ENCODE data around the gene DTX1.

The DTX1 gene

DNA sequence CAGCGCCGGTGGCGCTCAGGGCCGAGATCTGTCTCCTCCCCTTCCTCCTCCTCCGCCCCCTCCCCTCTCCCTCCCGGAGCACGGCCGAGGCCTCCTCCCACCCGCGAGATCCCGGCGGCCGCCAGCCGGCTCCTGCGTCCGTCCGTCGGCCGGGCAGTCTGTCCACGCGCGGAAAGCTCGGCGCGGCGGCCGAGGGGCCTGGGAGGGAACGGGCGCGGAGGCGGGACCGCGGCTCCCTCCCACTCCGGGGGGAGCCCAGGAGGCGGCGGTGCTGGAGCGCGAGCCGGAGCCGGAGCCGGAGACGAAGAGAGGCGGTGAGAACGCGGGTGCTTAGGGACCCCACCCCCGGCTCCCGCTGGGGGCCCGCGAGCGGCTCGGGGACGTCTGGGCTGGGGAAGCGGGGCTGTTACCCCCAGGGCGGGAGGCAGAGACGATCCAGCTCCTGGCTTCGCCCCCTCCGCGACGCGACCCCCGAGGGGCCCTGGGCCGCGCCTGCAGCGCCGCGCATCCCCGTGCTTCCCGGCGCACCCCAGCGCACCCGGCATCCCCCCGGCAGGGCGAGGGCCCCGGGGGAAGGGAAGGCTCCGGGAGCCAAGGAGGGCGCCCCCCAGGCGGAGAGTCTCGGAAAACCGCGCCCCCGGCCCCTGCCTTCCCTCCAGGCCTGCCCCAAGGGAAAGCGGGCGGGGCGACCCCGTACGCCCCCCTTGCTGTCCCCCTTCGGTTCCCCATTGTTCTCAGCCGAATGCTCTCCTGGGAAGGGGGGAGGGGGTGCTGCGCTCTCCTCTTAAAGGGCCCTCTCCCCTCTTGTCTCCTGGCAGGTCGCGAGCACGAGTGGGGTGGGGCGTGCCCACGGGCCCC, at the start of gene DTX1:
Gene DTX1 (plus strand): TSS at position 100 of the 858 bp plus-strand sequence. CDS start 1,463 bp downstream, outside the sequence.
- peak; percentile 68 for DNase-seq

DNA sequence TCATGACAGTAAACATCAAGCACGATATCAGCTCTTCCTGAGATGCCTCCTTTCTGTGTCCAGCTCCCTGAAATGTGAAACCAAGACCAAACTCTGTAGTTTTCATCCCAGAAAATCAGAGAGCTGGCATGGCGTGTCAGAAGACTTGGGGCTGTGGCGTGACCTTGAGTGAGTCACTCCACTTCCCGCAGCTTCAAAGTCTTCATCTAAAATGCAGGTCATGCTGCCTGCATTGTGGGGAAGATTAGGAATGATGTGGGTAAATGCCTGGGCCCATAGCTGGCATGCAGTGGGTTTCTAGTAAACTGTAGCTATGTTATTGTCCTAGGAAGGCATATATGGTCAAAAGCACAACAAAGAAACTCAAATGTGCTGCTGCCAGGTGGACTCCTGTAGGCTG, 49.4 kb upstream of the DTX1 start:
- no peak for DNase-seq

DNA sequence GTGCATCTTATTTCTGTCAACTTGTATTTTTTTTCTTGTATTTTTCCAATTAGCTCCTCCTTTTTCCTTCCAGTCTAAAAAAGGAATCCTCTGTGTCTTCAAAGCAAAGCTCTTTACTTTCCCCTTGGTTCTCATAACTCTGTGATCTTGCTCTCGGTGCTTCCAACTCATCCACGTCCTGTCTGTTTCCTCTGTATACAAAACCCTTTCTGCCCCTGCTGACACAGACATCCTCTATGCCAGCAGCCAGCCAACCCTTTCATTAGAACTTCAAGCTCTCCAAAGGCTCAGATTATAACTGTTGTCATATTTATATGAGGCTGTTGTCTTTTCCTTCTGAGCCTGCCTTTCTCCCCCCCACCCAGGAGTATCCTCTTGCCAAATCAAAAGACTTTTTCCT, 45.8 kb upstream of the DTX1 start:
- DNase-seq, result no peak

DNA sequence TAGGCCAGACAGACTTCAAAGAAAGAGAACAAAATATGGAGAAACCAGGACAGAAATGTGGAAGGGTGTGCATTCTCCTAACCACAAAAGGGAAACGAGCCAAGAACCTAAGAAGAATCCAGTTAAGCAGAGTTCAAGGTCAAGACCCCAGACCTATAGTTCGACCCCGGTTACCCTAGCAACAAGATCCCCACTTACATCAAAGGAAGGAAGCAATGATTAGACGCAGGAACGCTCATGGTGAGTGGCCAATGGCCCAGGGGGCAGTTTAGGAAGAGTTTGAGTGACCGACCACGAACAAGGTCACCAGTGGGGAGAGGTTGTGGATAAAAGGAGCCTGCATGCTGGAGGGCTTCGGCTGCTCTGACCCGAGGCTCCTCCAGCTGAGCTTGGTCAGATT, 42.0 kb upstream of the DTX1 start:
- DNase-seq, result no peak

DNA sequence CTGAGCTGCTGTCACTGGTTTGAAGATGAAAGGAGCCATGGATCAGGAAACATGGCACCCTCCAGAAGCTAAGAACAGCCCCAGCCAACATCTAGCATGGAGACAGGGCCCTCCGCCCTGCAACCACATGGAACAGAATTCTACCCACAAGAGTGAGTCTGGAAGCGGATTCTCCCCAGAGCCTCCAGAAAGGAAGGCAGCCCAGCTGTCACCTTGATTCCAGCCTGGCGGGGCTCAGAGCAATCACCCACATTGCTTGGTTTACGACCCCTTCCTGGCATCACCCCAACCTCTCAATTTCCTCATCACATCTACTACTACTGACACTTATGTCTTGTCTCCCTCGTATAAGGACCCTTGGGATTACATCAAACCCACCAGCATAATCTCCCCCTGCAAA, 39.7 kb upstream of the DTX1 start:
- DNase-seq, result no peak

DNA sequence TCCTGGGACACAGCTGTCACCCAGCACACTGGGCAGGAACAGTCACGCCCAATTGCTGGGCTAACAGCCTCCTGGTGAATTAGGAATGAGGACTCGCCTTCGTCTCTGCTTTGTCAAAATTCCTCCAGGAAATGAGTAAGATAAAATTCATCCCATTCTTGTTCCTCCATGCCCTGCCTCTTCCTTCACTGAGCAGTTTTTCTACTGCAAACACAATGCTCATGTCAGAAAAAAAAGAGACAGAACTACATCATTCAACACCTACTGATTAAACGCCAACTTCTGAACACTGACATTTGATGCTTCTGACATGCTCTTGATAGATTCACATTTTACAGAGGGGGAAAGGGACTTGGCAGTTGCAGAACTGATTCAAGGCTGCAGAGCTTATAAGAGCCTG, 37.5 kb upstream of the DTX1 start:
- DNase-seq, result no peak

DNA sequence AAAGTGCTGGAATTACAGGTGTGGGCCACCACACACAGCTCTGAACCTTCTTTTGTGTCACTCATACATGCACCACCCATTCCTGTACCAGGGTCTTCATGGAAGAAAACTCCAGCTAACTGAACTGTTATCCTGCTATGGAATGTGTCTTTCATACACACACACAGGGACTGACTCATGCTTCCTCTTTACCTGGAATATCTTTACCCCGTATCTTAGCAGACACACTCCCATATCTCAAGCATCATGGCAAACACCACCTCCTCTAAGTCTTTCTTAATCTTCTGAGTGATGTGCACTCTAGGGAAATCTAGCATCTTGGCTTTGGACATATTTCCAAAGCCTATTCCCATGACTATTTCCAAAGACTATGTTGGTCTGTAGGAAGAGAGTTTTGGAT, 35.0 kb upstream of the DTX1 start:
- DNase-seq, result no peak

DNA sequence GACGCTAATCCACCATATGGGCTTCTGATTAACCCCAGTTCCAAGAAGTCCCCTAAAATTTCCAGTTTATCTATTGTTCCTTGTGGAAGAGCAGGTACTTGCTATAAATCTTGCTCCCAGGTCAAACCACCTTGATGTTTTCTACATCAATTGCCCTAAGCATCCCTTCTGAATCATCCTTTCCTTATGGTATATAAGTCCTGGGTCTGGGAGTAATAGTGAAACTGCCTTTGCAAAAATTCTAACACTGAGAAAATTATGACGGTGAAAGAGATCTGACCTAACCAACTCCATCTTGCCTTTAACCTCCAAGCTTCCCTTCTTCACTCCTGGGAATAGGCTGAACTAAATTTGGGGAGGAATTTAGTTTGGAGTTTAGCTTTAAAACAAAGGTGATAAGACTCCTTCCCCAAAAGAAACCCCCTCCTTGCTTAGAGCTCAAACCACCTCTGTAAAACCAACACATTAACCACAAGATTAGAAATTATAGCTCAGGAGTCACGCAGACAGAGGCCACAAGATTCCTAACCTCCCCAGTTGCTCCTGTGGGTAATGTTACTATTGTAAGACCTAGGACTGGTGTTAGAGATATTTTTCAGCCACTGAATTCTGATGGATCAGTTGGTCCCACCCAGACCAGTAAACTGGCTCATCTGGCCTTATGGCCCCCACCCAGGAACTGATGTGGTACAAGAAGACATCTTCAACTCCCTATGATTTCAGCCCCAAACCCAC, 33.8 kb upstream of the DTX1 start:
- no peak for DNase-seq

DNA sequence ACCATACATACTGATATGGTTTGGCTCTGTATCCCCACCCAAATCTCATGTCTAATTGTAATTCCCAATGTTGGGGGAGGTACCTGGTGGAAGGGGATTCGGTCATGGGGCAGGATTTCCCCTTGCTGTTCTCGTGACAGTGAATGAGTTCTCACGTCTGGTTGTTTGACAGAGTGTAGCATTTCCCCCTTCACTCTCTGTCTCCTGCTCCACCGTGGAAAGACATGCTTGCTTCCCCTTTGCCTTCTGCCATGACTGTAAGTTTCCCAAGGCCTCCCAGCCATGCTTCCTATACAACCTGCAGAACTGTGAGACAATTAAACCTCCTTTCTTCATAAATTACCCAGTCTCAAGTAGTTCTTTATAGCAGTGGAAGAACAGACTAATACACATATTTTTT, 28.8 kb upstream of the DTX1 start:
- DNase-seq, result no peak

DNA sequence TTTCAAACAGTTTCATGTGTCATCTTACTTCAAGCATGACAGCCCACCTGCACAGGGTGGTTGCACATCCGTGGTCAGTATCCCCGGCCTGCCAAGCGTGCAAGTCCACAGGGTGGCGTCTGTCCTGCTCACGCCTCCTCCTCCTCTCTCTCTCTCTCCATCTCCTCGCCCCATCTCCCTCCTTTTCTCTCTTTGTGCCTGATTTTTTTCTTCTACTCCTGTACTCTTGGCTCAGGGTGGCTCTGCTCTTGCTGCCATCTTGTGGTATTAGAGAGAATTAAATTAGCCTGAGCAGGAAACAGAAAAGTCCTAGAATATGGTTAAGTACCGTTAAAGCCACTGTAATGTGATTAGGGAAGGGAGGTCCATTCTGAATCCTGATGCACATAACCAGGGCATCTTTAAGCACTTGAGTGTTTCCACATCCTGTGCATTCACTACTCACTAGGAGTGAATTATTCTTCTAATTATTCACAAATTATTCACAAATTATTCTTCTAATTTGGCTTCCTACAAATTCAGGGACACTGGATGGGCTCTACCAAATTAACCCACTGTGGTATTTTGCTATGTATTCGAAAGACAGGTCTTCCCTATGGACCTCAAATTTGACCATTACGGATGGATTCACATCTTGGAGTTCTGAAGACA, 25.5 kb upstream of the DTX1 start:
- peak; percentile 84 for DNase-seq

DNA sequence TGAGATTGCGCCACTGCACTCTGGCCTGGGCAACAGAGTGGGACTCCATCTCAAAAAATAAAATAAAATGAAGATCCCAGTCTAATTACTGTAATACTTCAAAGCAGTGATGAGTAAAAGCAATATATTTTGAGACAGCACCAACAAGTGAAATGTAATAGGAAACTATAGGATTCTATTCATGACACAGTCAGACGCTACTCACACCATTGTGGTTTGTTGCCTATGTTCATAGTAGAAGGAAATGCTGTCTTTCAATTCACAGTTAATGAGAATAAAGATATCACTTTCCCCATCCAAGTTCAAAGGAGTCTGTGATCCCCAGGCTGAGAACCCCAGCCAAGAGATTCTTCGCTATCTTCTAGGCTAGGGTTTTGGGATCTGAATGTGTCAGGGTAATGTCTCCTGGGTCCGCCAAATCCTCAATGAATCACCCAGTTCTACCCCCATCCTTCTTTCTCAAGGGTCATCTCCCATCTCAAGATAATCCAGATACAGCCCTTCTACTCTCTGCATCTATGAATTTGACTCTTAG, 16.6 kb upstream of the DTX1 start:
- no peak for DNase-seq

DNA sequence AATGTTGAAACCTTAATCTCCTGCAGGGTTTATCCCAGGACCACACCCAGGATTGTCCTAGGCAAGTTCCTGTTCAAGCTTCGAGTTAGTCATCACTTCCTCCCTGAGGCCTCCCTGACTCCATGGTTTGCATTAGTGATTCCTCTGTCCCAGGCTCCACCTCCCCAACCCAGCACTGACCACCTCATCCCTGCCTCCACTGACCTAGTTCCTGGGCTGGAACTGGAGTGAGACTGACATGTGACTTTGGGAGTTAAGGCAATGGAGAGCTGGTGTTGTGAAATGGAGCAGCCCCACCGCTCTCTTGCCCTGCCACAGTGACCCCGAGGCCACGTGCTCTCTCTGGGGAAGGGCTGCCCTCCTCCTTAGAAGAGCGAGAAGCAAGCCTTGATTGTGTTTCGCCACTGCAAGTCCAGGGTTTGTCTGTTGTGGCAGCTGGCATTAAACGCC, 15.8 kb upstream of the DTX1 start:
- DNase-seq, result no peak

DNA sequence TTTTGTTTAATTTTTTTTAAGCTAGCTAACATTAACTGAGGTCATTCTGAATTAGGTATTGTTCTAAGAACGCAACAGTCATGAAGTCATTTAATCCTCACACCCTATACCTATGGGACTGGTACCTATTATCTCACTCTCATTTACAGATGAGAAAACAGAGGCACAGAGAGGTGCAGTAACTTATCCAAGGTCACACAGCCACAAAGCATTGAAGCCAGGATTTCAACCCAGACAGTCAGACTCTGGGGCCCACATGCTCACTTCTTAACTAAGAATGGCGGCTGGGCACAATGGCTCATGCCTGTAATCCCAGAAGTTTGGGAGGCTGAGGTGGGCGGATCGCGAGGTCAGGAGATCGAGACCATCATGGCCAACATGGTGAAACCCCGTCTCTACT, 15.0 kb upstream of the DTX1 start:
- no peak for DNase-seq

DNA sequence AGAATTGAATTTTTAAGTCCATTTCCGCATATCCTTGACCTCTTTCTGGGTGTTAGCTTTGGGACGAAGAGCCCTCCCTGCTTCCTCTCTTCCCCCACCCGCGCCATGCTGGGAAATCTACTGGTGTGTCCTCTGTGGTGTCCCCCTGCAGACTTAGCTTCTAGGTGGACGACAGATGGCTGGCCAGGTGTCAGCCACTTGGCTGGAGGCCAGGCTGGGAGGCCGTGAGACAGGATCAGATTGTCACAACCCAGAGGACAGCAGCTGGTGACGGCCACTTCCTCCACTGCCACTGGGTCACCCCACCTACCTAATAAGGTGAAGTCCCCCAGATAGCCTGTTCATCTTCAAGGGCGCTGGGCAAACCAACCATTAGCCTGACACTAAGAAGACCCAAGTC, 13.3 kb upstream of the DTX1 start:
- DNase-seq, result no peak

DNA sequence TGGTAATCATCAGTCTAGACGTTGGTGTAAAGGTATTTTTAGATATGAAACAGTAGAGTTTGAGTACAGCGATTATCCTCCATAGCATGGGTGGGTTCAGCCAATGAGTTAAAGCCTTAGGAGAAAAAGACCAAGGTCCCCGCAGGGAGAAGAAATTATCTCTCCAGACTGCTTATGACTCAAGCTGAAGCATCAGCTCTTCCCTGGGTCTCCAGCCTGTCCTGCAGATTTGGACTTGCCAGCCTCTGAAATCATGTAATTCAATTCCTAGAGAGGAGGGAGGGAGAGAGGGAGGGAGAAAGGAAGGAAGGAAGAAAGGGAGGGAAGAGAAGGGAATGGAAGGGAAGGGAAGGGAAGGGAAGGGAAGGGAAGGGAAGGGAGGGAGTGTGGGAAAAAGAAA, 12.0 kb upstream of the DTX1 start:
- DNase-seq, result no peak

DNA sequence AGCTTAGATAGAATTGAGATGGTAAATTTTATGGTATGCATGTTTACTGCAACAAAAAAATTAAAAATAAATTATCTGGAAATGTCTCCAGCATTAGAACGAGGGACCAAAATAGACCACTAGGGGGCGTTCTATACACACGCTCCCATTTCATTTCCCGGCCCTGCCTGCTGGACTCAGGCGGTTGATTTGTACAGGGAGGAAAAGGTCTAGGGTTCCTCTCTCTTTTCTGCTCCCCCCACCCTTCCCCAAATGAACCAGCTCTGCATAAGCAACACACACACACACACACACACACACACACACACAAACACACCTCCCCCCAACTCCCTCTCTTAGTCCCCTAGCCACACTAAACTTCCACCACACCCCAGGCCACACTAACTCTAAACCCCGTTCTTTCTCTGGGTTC, 7.8 kb upstream of the DTX1 start:
- peak; percentile 89 for DNase-seq

DNA sequence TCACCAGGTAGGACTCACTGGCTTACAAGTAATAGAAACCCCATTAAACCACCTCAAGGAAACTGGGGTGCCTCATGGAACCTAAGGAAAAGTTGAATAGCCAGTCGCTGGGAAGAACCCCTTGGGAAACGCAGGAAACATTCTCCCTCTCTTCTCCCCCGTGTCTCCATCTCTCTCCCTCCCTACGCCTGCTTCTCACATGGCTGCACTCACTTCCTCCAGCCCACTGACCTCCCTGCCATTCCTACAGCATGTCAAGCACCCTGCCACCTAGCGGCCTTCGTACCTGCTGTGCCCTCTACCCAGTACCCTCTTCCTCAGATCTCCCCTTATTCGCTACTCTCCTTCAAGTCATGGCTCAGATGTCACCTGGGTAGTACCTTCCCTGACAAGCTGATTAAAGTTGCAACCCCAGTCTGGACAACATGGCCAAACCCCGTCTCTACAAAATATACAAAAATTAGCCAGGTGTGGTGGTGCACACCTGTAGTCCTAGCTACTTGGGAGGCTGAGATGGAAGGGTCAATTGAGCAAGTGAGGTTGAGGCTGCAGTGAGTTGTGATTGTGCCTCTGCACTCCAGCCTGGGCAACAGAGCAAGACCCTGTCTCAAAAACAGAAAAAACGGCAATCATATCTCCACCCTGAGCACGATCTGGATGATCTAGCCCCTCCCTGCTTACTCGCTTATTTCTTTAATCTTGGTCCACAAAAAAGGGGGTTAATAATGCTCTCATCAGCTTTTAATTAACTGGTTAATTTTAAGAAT, 6.4 kb upstream of the DTX1 start:
- peak; percentile 32 for DNase-seq

DNA sequence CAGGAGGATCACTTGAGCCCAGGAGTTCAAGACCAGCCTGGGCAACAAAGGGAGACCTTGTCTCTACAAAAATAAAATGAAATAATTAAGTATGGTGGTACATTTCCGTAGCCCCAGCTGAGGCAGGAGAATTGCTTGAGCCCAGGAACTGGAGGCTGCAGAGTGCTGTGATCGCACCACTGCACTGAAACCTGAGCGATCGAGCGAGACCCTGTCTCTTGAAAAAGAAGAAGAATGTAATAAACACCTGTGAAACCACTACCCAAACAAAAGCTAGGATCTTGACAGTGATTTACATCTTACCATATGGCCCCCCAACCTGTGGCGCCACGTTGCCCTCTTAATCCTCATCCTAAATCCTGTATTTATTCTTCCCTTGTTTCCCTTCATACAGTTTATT, 5.7 kb upstream of the DTX1 start:
- DNase-seq, result no peak

DNA sequence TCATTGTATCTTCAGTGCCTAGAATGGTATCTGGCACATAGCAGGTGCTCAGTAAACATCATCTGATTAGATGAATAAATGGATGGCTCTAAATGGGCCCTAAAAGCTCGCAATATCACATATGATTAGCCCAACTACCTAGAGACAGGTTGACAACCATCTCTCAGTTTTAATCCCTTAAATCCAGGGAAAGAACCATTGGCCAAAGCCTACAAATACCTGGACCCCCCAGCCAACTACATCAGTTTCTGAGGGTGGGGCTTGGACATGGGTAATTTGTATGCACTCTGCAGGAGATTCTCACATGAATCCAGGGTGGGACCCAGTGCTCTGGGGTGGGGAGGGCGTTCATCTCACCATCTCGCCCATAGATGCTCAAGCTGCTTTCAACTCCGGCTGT, 4.8 kb upstream of the DTX1 start:
- no peak for DNase-seq

DNA sequence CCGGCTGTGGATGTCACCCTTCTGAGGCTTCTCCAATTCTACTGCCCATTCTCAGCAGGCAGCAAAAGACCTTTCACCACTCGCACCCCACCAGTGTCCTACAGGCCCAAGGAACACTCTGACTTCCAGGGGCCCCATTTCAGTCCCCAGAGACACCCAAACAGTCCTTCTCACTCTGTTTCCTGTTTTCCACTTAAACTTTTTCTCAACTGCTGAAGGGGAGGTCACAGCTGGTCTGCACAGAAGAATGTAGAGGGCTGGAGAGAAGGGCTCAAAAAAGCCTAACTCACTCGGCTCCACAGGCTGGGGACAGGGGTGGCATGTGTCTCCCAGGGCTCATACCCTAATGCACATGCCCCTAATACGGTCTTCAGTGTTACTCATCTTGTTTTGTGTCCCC, 4.2 kb upstream of the DTX1 start:
- DNase-seq, result no peak

DNA sequence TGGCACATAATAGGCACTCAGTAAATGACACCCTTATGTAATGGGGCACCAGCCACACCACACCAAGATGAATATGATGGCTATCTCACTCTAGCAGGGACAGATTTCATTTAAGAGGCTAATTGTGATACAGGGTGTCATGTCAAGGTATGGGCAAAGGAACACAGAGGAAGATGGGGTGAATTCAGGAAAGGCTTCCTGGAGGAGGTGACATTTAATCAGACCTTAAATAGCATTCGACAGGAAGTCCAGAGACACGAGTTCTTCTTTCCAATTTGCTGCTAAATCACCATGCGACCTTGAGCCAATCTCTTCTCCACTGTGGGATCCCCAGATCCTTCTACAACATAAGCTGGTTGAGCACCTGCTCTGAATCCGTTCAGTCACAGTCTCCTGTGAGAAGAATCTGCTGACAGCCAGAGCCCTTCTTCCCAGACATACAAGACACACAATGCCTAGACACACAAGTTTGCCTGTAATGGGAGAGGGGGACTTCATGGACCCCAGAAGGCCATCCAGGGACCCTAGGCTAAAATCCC, 1.5 kb upstream of the DTX1 start:
- DNase-seq, result no peak

DNA sequence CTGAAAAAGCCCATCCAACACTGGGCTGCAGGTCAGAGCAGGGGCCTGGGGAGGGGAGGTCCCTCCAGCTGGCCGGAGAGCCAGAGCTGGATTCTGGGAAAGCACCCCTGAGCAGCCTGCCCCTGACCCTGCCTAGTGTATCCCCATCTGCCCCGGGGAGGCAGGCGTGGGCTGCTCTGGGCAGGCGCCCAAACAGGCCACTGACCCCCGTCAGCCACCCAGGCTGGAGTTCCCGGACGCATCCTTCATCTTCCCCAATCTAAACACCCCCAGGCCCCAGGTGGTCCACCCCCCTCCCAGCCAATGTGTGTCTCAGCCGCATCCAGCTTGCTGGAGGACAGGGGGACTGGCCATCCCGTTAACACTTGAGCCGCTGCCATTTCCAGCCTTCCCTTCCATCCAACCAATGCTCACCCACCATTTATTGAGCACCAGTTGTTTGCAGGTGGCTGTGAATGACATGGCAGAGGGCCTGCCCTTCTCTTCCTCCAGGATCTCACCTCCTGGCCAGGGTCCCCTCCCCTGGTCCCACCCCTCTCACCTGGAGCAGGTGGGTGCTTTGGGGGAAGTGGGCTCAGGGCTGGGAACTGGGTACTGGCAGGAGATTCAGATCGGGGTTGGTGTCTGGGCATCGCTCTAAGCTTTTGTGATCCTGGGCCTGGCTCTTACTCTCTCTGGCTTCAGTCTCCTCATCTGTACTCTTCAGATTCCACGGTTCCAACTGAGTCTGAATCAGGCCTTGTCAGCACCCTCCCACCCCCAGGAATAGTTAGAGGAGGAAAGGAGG, 743 bp upstream of the DTX1 start:
- DNase-seq, result no peak
